HG02885 (cell line): ENCODE data around the gene VPS13D.

ENCODE experiments used
- ATAC-seq: cut with Tn5 transposase; IDR thresholded peaks from one replicate; pipeline ENCODE4 v1.9.1; 2021; ENCODE audit warnings: mild to moderate bottlenecking; ENCODE audit not compliant: unreplicated experiment, poor library complexity

The VPS13D gene

GRCh38 chr1:12542616-12543592 lies 313.1 kb downstream of the VPS13D start:
- ATAC-seq: no peak

- ATAC-seq: no peak
Observed at GRCh38 chr1:12543740-12544154, 313.9 kb downstream of the VPS13D start.

- no peak for ATAC-seq
Observed at GRCh38 chr1:12544357-12544756, 314.5 kb downstream of the VPS13D start.

- no peak for ATAC-seq
Observed at GRCh38 chr1:12544992-12545391, 315.2 kb downstream of the VPS13D start.

- ATAC-seq: no peak
Observed at GRCh38 chr1:12546771-12547585, 317.1 kb downstream of the VPS13D start.

- ATAC-seq: no peak
Observed at GRCh38 chr1:12547586-12548225, 317.9 kb downstream of the VPS13D start.

GRCh38 chr1:12548279-12548972 lies 318.6 kb downstream of the VPS13D start:
- no peak for ATAC-seq

GRCh38 chr1:12548973-12549459 lies 319.2 kb downstream of the VPS13D start:
- ATAC-seq: no peak

- no peak for ATAC-seq
Observed at GRCh38 chr1:12549460-12550349, 319.9 kb downstream of the VPS13D start.

GRCh38 chr1:12551584-12551983 lies 321.8 kb downstream of the VPS13D start:
- ATAC-seq: no peak

GRCh38 chr1:12552111-12552888 lies 322.5 kb downstream of the VPS13D start:
- ATAC-seq: no peak

GRCh38 chr1:12552951-12553921 lies 323.4 kb downstream of the VPS13D start:
- no peak for ATAC-seq

- ATAC-seq: no peak
Observed at GRCh38 chr1:12553963-12554362, 324.1 kb downstream of the VPS13D start.

- ATAC-seq: no peak
Observed at GRCh38 chr1:12554521-12555305, 324.9 kb downstream of the VPS13D start.

GRCh38 chr1:12555411-12556367 lies 325.9 kb downstream of the VPS13D start:
- no peak for ATAC-seq
